GM12864 (cell line): ENCODE measurements around the gene EEF1AKMT3.

Experiments used
- DNase-seq: peaks from one replicate; pipeline ENCODE4 v3.0.0-alpha.2; 2011; ENCODE audit warnings: low read depth
- H3K4me3 ChIP-seq: 2 replicates; pipeline ENCODE4 v1.5.1; 2011; ENCODE audit warnings: mild to moderate bottlenecking, low read depth, low read length, control low read depth
- CTCF ChIP-seq: IDR thresholded peaks from 2 replicates; pipeline ENCODE4 v1.5.1; 2011; ENCODE audit warnings: low read depth, mild to moderate bottlenecking, moderate library complexity, low read length, control low read depth, inconsistent platforms; ENCODE audit errors: missing control alignments

EEF1AKMT3 gene

GRCh38 chr12:57772429-57773322 lies at the start of gene EEF1AKMT3:
TSS of gene EEF1AKMT3 (plus strand) at chr12:57772614. CDS start at chr12:57772725, 111 bp downstream.
- DNase-seq, result no peak
- peak within 1 kb of the TSS; percentile 65 for H3K4me3 ChIP-seq
- TF ChIP-seq CTCF, result no peak

GRCh38 chr12:57722716-57723629 lies 49.4 kb upstream of the EEF1AKMT3 start:
- DNase-seq, result no peak
- no peak overlapping the region for H3K4me3 ChIP-seq
- no peak for TF ChIP-seq CTCF

- no peak overlapping the region for H3K4me3 ChIP-seq
- DNase-seq, result no peak
- no peak for TF ChIP-seq CTCF
Observed at GRCh38 chr12:57723630-57723962, 48.8 kb upstream of the EEF1AKMT3 start.

- DNase-seq, result no peak
- no peak overlapping the region for H3K4me3 ChIP-seq
- TF ChIP-seq CTCF, result no peak
Observed at GRCh38 chr12:57724003-57724935, 48.1 kb upstream of the EEF1AKMT3 start.

GRCh38 chr12:57724936-57725740 lies 47.3 kb upstream of the EEF1AKMT3 start:
- H3K4me3 ChIP-seq, result no peak overlapping the region
- no peak for TF ChIP-seq CTCF
- no peak for DNase-seq

DNA sequence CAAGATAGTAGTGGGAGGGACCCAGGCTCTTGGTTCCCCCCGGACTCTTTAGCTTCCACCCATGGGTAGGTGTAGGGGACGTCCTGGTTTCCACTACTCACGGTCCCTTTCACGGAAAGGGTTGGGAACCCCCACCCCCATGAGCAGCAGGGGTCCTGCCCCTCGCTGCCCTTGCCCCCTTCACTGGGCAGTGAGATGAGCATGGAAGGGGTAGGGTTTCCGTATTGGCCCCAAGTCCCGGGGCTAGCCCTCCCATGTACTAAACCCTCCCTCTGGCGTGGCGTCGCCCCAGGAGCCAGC lies 46.6 kb upstream of the EEF1AKMT3 start:
- no peak for DNase-seq
- no peak for TF ChIP-seq CTCF
- H3K4me3 ChIP-seq, result no peak overlapping the region
